Liver (tissue), 9 donors: ENCODE results near the gene CEACAM1. TPM values are rescaled to one million over a fixed set of nuclear protein-coding genes. Genes with fewer than 3 reads are reported as not detected.

ENCODE experiments used
- DNase-seq: peaks from one replicate; pipeline ENCODE4 v3.0.0-alpha.2; 2017; ENCODE audit warnings: low spot score
- H3K27ac ChIP-seq, 2 donors: one replicate each; pipeline ENCODE4 v1.7.0; 2013; ENCODE audit warnings: inconsistent platforms in 2 of 2, low read length in 2 of 2, control low read depth in 1 of 2, low read depth in 1 of 2, mild to moderate bottlenecking in 1 of 2
- H3K27me3 ChIP-seq, 4 donors: one replicate each; pipeline versions ENCODE4 v1.6.1 to v1.7.0; 2013; ENCODE audit warnings: low read length in 3 of 4, inconsistent platforms in 1 of 4, mild to moderate bottlenecking in 1 of 4, moderate library complexity in 1 of 4; ENCODE audit not compliant: control insufficient read depth in 4 of 4, insufficient read depth in 4 of 4
- H3K36me3 ChIP-seq, 4 donors: one replicate each; pipeline versions ENCODE4 v1.6.1 to v1.7.0; 2013; ENCODE audit warnings: low read length in 3 of 4, mild to moderate bottlenecking in 3 of 4, low read depth in 1 of 4, moderate library complexity in 1 of 4; ENCODE audit not compliant: control insufficient read depth in 4 of 4, insufficient read depth in 3 of 4
- H3K4me1 ChIP-seq, 4 donors: one replicate each; pipeline versions ENCODE4 v1.6.1 to v1.7.0; 2013; ENCODE audit warnings: low read length in 3 of 4, mild to moderate bottlenecking in 3 of 4, moderate library complexity in 1 of 4; ENCODE audit not compliant: control insufficient read depth in 4 of 4, insufficient read depth in 4 of 4
- H3K4me3 ChIP-seq, 3 donors: one replicate each; pipeline versions ENCODE4 v1.6.1 to v1.7.0; 2013; ENCODE audit warnings: low read length in 3 of 3, control low read depth in 1 of 3, low read depth in 1 of 3, mild to moderate bottlenecking in 1 of 3
- H3K9ac ChIP-seq, 2 donors: one replicate each; pipeline ENCODE4 v1.7.0; 2013; ENCODE audit warnings: low read length in 2 of 2, mild to moderate bottlenecking in 2 of 2, moderate library complexity in 2 of 2, control low read depth in 1 of 2, low read depth in 1 of 2
- H3K9me3 ChIP-seq, 4 donors: one replicate each; pipeline versions ENCODE4 v1.6.1 to v1.7.0; 2013; ENCODE audit warnings: low read length in 3 of 4; ENCODE audit not compliant: control insufficient read depth in 4 of 4
- EGR1 ChIP-seq, 2 donors: IDR thresholded peaks; 2 replicates each; pipeline ENCODE4 v1.6.1; 2016 to 2018; ENCODE audit warnings: antibody characterized with exemption in 2 of 2, low read depth in 2 of 2
- FOXA2 ChIP-seq: IDR thresholded peaks from 2 replicates; pipeline ENCODE4 v1.6.1; 2016; ENCODE audit warnings: antibody characterized with exemption
- GABPA ChIP-seq, 2 donors: IDR thresholded peaks in 1 of 2; conservative IDR thresholded peaks in 1 of 2; 2 replicates each; pipeline ENCODE4 v1.6.1; 2016; ENCODE audit warnings: antibody characterized with exemption in 2 of 2, mild to moderate bottlenecking in 1 of 2, moderate library complexity in 1 of 2
- HNF4A ChIP-seq, 2 donors: conservative IDR thresholded peaks; 2 replicates each; pipeline ENCODE4 v1.6.1; 2016; ENCODE audit warnings: antibody characterized with exemption in 2 of 2, mild to moderate bottlenecking in 2 of 2
- HNF4G ChIP-seq: IDR thresholded peaks from 2 replicates; pipeline ENCODE4 v1.6.1; 2016; ENCODE audit warnings: antibody characterized with exemption
- JUND ChIP-seq, 2 donors: IDR thresholded peaks; 2 replicates each; pipeline ENCODE4 v1.6.1; 2016; ENCODE audit warnings: antibody characterized with exemption in 2 of 2
- NR2F2 ChIP-seq: IDR thresholded peaks from 2 replicates; pipeline ENCODE4 v1.6.1; 2016; ENCODE audit warnings: antibody characterized with exemption
- RAD21 ChIP-seq, 2 donors: IDR thresholded peaks; 2 replicates each; pipeline ENCODE4 v1.6.1; 2016; ENCODE audit warnings: antibody characterized with exemption in 2 of 2, mild to moderate bottlenecking in 2 of 2
- RXRA ChIP-seq, 2 donors: IDR thresholded peaks; 2 replicates each; pipeline ENCODE4 v1.6.1; 2017 to 2018; ENCODE audit warnings: antibody characterized with exemption in 2 of 2, mild to moderate bottlenecking in 1 of 2
- SP1 ChIP-seq: IDR thresholded peaks from 2 replicates; pipeline ENCODE4 v1.6.1; 2018; ENCODE audit warnings: antibody characterized with exemption, mild to moderate bottlenecking
- TAF1 ChIP-seq: conservative IDR thresholded peaks from 2 replicates; pipeline ENCODE4 v1.6.1; 2016; ENCODE audit warnings: antibody characterized with exemption, mild to moderate bottlenecking
- YY1 ChIP-seq: IDR thresholded peaks from 2 replicates; pipeline ENCODE4 v1.6.1; 2016; ENCODE audit warnings: antibody characterized with exemption, mild to moderate bottlenecking
- WGBS: extraction: QIAGEN DNeasy Blood & Tissue Kit; methylation state at CpG from one replicate; pipeline ENCODE4 v1.1.7; 2013; 5-methylcytosine and 5-hydroxymethylcytosine counted together
- polyA plus RNA-seq, 2 donors: library from polyadenylated mRNA; stranded (reverse) in 1 of 2; unstranded in 1 of 2; fragments of 200-250 nt in 1 of 2; fragments of >200 nt in 1 of 2; fragmentation: Nextera tagmentation in 1 of 2; extraction: Ambion mirVana in 1 of 2; gene quantifications; one replicate each; pipeline versions ENCODE4 v1.2.1 to v1.2.3, GENCODE V29; 2013 to 2015
- total RNA-seq, 2 donors: library from RNA; depleted of rRNA; stranded (reverse); fragments of >200 nt; gene quantifications; one replicate each; pipeline ENCODE4 v1.2.3, GENCODE V29; 2014
- TF ChIP-seq, protein P1 (sequence below): IDR thresholded peaks from 2 replicates; pipeline ENCODE4 v1.6.1; 2016; ENCODE audit warnings: antibody characterized with exemption
- TF ChIP-seq, protein P2 (sequence below): IDR thresholded peaks from 2 replicates; pipeline ENCODE4 v1.6.1; 2016; ENCODE audit warnings: antibody characterized with exemption, mild to moderate bottlenecking
- TF ChIP-seq, protein P3 (sequence below): IDR thresholded peaks from 2 replicates; pipeline ENCODE4 v1.6.1; 2016; ENCODE audit warnings: antibody characterized with exemption
- TF ChIP-seq, protein P4 (sequence below): fragments of 150-350 bp; IDR thresholded peaks from 2 replicates; pipeline ENCODE4 v1.5.1; 2017; ENCODE audit warnings: improper control_type of control experiment, low read depth, low read length; ENCODE audit not compliant: missing input control
- TF ChIP-seq, protein P5 (sequence below): IDR thresholded peaks from 2 replicates; pipeline ENCODE4 v1.6.1; 2016; ENCODE audit warnings: antibody characterized with exemption
- donor health status: healthy.
- donor health status: healthy.
- donor health status: healthy.
- donor health status: healthy.
- donor health status: healthy.

CEACAM1 gene
- total and polyA plus RNA-seq, 4 donors: 8.3 to 36.7 (median 26.8) TPM

DNA sequence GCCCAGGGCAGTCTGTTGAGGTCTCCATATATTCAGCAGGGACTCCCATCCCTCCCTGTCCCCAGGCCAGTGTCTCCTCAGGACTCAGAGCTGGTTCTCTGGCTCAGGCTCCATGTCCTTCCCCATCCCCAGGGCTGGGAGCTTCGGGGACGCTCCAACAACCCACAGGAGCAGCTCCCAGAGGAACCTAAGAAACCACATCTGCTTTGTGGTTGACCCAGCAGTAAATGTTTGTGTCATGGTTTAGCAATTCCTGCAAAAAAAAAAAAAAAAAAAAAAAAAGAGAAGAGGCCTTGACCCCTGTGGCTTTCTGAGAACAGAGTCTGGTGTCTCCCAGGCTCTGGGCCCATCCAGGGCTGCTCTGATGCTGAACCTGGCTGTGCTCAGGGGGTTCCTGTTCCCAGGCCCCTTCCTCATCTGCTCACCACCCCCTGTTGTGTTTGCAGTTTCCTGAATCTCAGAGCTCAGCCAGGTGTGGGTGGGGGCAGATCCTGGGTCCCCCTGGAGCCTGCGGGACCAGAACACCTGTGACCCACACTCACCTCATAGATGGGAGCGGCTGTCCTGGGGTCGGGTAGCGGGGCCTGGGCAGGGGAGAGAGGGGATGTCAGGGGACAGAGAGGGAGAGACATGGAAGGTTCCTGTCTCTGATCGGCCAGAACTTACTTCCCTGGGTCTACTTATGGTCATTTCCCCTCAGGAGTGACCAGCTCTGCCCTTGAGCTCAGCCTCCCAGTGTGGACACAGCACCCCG lies 25.2 kb upstream of the CEACAM1 start:
- H3K4me1 ChIP-seq: peaks cover 0 to 5% (median 0%) of the 10 kb centered on the region in 4 donors
- WGBS: 78% methylated on average over 8 of the region's 8 CpGs

DNA sequence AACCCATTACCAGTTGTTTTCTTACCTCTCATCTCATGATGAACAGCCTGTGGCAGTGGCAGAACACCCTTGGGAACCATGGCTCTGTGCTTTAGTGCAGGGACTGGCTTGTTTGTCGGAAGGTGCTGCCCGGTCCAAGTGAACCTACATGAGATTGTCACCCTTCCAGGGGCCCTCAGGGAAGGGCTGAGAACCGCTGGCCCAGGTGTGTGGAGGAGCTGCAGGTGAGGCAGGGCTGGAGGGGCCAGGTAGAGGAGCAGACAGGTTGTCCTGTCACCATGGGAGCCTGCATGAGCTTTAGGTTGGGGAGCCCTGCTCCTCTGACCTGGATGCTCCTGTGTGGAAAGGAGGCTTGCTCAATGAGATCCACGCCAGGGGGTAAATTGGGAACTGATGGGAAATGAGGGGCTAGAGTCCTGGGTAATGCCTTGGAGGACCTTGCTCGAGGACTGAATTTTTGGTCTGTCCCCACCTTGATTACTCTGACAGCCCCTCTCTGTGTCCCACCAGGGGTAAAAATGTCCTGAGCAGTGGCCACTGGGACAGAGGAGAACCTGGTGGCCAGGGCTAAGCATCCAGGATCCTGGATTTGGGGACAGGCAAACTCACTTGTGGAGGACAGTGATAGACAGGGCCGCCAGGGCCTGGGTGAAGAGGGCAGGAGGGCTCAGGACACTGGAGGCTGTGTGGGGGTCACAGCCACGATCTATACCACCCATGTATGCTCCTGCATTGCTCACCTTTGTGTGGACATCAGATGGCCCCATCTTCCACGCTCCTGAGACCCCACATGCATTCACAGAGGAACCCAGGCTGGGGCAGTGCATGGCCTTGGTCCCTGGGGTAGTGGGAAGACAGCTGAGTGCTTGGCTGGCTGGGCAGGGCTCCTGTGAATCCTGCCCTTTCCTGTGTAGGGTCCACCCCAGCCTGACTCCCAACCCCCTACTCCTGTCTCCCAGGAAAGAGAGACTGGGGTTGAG lies 24.1 kb upstream of the CEACAM1 start:
- Histone ChIP-seq H3K4me1 (peaks cover 0 to 5% (median 0%) of the 10 kb centered on the region in 4 donors), H3K9ac (no peak overlapping the region), H3K4me3 (no peak overlapping the region), H3K27ac (no peak overlapping the region), H3K27me3 (no peaks in the 10 kb centered on the region), H3K9me3 (no peaks in the 10 kb centered on the region), H3K36me3 (no peaks in the 10 kb centered on the region)
- DNase-seq: no peak
- TF ChIP-seq SP1 (no peak), EGR1 (IDR thresholded peaks at IDR 0.05; ENCODE audit: low read depth in 2 of 2) (no peak), YY1 (no peak), RAD21 (IDR thresholded peaks at IDR 0.05) (no peak), JUND (IDR thresholded peaks at IDR 0.05) (no peak), NR2F2 (no peak)
- TF ChIP-seq, protein P1, sequence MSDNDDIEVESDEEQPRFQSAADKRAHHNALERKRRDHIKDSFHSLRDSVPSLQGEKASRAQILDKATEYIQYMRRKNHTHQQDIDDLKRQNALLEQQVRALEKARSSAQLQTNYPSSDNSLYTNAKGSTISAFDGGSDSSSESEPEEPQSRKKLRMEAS: no peak
- TF ChIP-seq, protein P2, sequence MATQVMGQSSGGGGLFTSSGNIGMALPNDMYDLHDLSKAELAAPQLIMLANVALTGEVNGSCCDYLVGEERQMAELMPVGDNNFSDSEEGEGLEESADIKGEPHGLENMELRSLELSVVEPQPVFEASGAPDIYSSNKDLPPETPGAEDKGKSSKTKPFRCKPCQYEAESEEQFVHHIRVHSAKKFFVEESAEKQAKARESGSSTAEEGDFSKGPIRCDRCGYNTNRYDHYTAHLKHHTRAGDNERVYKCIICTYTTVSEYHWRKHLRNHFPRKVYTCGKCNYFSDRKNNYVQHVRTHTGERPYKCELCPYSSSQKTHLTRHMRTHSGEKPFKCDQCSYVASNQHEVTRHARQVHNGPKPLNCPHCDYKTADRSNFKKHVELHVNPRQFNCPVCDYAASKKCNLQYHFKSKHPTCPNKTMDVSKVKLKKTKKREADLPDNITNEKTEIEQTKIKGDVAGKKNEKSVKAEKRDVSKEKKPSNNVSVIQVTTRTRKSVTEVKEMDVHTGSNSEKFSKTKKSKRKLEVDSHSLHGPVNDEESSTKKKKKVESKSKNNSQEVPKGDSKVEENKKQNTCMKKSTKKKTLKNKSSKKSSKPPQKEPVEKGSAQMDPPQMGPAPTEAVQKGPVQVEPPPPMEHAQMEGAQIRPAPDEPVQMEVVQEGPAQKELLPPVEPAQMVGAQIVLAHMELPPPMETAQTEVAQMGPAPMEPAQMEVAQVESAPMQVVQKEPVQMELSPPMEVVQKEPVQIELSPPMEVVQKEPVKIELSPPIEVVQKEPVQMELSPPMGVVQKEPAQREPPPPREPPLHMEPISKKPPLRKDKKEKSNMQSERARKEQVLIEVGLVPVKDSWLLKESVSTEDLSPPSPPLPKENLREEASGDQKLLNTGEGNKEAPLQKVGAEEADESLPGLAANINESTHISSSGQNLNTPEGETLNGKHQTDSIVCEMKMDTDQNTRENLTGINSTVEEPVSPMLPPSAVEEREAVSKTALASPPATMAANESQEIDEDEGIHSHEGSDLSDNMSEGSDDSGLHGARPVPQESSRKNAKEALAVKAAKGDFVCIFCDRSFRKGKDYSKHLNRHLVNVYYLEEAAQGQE: no peak
- TF ChIP-seq, protein P3, sequence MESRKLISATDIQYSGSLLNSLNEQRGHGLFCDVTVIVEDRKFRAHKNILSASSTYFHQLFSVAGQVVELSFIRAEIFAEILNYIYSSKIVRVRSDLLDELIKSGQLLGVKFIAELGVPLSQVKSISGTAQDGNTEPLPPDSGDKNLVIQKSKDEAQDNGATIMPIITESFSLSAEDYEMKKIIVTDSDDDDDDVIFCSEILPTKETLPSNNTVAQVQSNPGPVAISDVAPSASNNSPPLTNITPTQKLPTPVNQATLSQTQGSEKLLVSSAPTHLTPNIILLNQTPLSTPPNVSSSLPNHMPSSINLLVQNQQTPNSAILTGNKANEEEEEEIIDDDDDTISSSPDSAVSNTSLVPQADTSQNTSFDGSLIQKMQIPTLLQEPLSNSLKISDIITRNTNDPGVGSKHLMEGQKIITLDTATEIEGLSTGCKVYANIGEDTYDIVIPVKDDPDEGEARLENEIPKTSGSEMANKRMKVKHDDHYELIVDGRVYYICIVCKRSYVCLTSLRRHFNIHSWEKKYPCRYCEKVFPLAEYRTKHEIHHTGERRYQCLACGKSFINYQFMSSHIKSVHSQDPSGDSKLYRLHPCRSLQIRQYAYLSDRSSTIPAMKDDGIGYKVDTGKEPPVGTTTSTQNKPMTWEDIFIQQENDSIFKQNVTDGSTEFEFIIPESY: no peak
- 87% methylated on average over 8 of the region's 8 CpGs for WGBS

More for the DNA sequence above, 25.2 kb upstream of the CEACAM1 start:
- Histone ChIP-seq H3K27ac (no peak overlapping the region), H3K4me3 (no peak overlapping the region), H3K9me3 (no peaks in the 10 kb centered on the region), H3K9ac (no peak overlapping the region), H3K27me3 (no peaks in the 10 kb centered on the region), H3K36me3 (no peaks in the 10 kb centered on the region)
- TF ChIP-seq RXRA (IDR thresholded peaks at IDR 0.05): no peak
- no peak for TF ChIP-seq NR2F2
- TF ChIP-seq SP1: no peak
- TF ChIP-seq, protein P3: no peak
- no peak for TF ChIP-seq GABPA (IDR thresholded peaks at IDR 0.05 in 1 of 2, conservative IDR thresholded peaks at IDR 0.05 in 1 of 2)
- TF ChIP-seq RAD21 (IDR thresholded peaks at IDR 0.05): no peak
- TF ChIP-seq FOXA2: no peak
- no peak for TF ChIP-seq JUND (IDR thresholded peaks at IDR 0.05)
- no peak for TF ChIP-seq HNF4A (conservative IDR thresholded peaks at IDR 0.05)
- TF ChIP-seq HNF4G: no peak
- TF ChIP-seq YY1: no peak
- TF ChIP-seq, protein P4, sequence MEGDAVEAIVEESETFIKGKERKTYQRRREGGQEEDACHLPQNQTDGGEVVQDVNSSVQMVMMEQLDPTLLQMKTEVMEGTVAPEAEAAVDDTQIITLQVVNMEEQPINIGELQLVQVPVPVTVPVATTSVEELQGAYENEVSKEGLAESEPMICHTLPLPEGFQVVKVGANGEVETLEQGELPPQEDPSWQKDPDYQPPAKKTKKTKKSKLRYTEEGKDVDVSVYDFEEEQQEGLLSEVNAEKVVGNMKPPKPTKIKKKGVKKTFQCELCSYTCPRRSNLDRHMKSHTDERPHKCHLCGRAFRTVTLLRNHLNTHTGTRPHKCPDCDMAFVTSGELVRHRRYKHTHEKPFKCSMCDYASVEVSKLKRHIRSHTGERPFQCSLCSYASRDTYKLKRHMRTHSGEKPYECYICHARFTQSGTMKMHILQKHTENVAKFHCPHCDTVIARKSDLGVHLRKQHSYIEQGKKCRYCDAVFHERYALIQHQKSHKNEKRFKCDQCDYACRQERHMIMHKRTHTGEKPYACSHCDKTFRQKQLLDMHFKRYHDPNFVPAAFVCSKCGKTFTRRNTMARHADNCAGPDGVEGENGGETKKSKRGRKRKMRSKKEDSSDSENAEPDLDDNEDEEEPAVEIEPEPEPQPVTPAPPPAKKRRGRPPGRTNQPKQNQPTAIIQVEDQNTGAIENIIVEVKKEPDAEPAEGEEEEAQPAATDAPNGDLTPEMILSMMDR: no peak
- TF ChIP-seq, protein P5, sequence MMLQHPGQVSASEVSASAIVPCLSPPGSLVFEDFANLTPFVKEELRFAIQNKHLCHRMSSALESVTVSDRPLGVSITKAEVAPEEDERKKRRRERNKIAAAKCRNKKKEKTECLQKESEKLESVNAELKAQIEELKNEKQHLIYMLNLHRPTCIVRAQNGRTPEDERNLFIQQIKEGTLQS: no peak
- no peak for TF ChIP-seq TAF1
- DNase-seq: no peak
